NCI-H524 (cell line): ENCODE measurements around the gene TJP3.
"Not testable (repeated sequence)": the region's sequence is repeated elsewhere in the genome, so short reads cannot be mapped to it uniquely, and the experiment has no call there.

ENCODE experiments used
- DNase-seq, 2 experiments: peaks; one replicate each; lab custom pipeline; 2025; lab: John Stamatoyannopoulos, UW

The TJP3 gene, protein sequence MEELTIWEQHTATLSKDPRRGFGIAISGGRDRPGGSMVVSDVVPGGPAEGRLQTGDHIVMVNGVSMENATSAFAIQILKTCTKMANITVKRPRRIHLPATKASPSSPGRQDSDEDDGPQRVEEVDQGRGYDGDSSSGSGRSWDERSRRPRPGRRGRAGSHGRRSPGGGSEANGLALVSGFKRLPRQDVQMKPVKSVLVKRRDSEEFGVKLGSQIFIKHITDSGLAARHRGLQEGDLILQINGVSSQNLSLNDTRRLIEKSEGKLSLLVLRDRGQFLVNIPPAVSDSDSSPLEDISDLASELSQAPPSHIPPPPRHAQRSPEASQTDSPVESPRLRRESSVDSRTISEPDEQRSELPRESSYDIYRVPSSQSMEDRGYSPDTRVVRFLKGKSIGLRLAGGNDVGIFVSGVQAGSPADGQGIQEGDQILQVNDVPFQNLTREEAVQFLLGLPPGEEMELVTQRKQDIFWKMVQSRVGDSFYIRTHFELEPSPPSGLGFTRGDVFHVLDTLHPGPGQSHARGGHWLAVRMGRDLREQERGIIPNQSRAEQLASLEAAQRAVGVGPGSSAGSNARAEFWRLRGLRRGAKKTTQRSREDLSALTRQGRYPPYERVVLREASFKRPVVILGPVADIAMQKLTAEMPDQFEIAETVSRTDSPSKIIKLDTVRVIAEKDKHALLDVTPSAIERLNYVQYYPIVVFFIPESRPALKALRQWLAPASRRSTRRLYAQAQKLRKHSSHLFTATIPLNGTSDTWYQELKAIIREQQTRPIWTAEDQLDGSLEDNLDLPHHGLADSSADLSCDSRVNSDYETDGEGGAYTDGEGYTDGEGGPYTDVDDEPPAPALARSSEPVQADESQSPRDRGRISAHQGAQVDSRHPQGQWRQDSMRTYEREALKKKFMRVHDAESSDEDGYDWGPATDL

DNA sequence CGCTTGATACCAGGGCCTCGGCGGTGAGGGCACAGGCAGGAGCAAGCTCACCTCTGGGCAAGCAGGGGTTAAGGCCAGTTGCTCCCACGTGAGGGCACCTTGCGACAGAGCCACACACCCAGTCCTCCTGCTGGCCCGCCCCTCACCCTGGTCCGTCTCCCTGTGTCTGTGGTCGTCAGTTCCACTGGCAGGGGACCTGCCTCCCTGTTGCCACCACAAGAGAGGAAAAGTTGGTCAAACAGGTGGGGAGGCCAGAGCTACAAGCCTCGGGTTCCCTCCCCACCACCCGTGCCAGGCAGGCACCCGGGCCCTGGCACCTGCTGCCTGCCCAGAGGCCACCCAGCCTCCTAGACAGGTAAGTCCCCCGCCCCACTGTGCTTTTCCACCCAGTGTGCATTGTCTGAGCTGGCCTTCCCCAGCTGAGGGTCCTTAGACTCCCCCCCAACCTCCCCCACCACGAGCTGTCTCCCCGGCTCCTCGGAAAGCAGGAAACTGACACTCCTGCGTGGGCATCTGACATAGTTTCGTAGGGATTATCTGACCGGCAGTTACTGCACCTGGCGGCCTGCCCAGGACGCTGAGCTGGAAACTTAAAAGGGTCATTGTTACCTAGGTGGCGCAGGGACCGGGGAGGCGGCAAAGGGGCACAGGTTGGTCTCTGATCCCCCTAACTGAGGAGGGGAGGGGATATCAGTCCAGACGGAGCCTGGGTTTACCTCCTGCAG is at the start of gene TJP3:
Gene TJP3 (plus strand): TSS at position 178 of the 725 bp plus-strand sequence. CDS start 20,049 bp downstream, outside the sequence.
- DNase-seq: peak in 1 of 2 experiments; percentile 42

DNA sequence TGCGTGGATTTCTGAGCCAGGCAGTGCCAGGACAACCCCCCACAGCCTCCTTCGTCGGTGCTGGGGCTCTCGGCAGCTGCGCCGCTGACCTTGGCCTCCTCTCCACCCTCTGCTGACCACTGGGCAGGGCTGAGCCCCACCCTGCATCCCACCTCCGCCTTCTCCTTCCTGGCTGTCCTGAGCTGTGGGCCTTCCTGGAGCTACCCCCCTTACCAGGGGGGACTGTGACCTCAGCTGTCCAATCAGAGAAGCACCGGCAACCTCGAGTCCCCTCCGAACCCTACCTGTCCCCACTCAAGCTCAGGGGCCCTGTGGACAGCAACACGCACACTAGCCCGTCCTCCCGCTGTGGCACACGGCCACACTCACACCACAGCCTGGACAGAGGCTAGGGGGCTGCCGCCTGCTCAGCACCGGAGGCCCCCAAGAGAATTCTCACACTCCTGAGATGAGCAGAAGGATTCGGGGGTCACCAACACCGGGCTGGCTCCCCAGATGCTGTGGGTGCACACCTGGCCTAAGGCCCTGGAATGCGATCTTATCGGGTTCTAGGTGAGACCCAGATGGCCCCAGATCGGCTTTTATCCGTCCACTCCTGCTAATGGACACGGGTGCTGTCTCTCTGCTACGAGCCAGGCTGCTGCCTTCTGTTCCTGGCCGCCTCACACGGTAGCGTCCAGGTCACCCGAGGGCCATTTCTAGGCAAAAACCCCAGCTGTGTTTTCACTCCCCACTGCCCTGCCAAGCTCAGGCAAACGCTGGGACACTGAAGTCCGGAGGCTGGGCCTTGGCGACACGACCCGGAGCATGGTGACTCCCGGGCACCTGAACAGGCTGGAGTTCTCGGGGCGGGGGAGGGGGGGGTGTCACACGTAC is 49.1 kb upstream of the TJP3 start:
- no peak for DNase-seq

DNA sequence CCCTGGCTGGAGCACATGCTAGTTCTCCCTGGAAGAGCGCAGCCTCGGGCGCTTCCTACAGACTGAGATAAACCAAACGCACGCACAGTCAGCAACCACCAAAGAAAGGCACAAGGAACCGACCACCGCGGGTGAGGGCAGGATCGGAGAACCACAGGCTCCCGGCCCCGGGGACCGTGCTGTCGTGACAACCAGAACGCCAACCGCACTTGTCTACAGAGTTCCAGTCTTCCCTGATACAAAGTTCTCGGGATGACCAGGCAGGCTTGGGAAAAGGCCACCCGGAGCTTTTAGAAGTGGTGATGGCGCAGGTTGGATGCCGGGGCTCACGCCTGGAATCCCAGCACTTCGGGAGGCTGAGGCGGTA is 48.5 kb upstream of the TJP3 start:
- no peak for DNase-seq

DNA sequence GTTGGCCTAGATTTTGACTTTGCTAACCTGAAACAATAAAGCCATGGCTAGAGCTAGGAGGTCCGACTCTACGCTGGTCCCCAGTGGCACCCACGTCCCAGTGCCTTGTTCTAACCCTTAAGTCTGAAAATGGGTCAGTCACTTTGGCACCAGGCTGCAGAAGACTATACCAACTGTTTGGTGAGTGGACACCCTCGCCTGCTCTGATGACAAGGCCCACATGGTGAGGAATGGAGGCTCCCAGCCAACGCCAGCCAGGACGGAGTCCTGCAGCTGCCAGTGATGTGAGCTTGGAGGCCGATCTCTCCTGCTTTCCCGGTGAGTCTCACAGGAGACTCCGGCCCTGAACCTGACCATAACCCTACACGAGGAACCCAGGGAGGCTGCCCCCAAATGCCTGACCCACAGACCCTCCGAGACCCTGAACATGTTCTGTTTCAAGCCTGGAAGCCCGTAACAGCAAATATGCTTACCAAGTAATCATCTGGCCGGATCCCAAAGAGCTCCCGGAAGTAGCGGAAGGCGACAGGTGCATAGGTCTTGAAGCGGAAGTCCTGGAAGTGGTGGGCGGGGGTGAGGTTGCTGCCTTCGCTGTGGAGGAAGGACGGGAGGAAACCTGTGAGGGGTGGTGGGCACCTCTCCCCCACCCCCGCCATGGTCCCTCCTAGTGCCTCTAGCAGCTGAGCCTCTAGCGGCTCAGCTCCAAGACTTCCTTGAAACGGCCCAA is 47.5 kb upstream of the TJP3 start:
- no peak for DNase-seq

DNA sequence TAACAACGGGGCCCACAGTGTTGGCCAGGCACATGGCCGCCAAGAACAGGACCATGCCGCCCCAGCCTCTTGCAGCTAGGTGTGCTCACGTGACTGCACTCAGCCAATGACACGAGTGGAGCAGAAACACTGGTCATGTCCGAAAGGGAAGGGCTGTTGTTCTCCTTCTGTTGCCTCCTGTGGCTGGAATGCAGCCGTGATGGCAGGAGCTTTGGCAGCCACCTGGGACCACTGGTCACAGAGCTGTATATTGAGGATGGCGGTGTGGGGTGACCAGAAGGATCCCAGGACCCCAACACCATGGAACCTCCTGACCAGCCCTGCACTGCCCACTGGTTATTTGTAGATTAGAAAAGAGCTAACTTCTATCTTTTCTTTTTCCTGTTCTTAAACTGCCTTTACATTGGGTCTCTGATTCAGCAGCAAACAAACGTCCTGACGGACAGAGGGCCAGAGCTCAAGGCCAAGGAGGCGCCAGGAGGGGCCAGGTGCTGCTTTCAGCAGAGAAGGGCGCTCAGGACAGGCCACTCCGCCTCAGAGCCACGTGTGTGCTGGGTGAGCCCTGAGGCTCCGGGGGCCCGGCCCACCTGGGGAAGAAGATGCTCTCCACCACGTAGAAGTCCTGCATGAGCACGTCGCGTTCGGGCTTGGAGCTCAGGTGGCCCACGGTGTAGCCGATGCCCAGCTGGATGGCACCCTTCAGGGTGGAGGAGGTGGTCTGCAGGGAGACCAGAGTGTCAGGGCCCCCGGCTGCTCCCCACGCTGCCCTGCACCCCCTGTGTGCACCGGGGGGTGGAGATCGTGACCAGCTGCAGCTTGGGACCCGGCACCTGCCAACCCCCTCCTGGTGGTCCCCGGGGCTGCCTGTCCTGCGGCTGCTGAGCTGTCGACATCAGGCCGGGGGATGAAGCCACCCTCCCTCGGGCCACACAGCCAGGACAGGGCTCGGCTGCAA is 46.6 kb upstream of the TJP3 start:
- DNase-seq: no peak

DNA sequence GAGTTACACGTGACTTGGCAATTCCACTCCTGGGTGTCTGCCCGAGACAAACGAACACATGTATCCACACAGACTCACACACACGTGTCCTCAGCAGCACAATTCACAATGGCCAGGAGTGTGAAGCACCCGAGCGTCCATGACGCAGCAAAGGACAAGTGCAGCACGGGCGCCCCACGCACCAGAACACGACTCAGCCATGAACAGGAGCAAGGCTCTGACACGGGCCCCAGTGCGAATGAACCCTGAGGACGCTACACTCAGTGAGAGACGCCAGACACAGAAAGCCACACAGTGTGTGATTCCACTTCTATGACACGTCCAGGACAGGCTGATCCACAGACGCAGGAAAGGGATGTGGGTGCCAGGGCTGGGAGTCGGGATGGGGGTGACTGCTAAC is 44.3 kb upstream of the TJP3 start:
- DNase-seq: no peak

DNA sequence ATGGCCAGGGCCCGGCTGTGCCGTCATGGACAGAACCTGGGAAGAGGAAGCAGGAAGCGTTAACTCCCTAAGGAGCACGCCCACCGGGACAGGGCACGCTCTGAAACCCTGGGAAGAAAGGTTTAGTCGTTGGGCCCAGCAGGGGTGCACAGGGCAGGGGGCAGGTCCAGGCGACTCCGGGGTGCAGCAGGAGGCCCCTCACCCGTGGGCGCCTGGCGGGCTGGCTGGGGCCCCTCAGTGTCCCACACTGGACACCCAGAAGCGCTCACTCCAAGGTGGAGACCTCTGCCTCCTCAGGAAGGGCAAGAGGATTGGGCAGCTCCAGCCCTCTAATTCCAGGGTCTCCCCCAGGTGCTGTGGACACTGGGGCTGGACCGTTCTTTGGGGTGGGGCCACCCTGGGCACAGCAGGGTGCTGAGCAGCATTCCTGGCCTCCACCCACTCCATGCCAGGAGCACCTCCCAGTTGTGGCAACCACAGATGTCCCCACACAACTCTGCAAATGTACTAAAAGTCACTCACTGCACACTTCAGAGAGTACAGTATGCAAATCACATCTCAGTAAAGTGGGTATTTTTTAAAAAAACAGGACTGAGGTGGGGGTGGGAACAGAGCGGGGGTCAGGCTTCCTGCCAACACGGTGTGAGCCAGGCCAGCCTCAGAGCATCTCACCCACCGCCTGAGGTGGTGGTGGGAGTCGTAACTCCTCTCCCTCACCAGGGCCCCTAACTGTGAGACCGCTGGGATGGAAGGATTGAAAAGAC is 43.1 kb upstream of the TJP3 start:
- DNase-seq: no peak

DNA sequence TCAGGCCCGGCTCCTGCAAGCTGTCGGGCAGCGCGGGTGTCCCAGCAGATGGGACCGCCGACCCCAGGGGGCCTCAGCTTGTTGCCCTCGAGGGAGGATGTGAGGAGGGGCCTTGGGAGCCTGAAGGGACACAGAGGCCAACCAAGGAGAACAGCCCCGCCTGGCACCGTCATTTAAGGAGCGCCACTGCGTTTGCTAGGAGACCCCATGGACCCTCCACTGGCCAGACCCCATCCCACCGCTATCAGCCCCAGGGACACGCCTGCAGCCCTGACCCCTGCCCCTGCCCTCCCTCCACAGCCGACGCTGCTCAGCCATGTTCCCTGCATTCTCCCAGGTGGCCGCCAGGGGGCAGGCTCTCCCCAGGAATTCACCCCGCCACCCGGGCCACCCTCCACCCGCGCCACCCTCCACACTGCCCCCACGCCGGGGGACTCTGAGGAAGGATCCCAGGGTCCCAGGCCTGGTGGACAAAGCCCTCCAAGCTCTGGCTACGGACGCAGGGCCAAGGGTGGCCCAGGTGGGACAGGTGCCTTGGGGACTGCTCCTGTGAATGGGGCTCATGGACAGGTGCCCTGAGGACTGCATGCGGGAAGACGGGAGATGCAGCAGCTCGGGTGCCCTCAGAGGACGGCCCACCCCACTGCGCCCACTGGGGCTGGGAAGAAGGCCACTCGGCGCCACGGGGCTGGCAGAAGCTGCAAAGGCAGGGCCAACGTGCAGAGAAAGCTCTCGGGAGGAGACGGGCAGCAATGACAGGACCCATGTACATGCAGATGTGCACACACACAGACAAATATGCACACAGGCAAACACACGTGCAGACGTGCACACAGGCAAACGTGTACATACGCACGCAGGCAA is 42.3 kb upstream of the TJP3 start:
- peak in 1 of 2 experiments; percentile 23 for DNase-seq

DNA sequence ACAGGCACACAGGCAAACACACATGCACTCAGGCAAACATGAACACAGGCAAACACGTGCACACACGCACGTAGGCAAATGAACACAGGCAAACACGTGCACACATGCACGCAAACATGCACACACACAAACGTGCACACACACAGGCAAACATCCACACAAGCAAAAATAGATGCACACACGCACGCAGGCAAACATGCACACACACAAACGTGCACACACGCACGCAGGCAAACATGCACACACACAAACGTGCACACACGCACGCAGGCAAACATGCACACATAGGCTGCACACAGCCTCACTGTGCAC is 41.7 kb upstream of the TJP3 start:
- DNase-seq: not testable (repeated sequence)

DNA sequence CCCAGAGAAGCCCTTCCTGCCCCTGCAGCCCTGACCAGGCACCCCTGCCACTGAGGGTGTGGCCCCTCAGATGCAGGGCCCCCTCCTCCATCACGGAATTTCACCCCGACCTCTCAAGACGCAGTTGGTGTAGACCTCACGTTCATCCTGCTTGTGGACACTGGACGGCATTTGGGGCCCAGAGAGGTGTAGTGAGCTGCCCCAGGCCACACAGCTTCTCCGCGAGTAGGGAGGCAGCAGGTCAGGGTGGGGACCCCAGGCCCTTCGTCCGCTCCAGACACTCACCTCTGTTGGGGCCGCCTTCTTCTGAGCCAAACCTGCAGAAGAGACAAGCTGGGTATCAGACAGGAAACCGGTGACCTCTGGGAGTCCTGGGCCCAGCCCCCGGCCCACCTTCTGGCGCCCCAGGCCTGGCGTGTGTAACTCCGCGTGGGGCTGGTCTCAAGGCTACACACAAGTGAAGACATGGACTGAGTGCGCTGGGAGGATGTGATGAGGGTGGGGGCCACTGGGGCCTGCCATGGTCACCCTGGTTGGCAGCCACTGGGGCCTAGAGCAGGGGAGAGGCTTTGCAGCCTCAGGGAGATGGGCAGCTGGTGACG is 41.0 kb upstream of the TJP3 start:
- DNase-seq: no peak

DNA sequence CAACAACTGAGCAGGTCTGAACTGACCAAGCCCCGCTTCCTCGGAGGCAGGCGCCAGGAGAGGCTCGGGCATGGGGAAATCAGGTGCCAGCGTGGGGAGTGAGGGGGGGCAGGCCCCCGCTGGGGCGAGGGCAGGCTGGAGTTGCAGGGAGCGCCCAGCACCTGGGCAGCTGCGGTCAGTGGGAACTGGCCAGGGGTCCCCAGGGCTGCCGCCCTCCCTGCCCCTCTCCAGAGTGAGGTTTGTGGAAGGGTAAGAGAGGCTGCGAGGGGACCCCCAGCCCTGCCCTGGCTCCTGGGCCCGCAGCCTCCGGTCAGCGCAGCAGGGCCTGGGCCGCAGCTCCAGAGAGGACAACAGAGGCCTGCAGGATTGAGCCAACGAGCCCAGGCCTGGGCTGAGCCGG is 40.4 kb upstream of the TJP3 start:
- no peak for DNase-seq

DNA sequence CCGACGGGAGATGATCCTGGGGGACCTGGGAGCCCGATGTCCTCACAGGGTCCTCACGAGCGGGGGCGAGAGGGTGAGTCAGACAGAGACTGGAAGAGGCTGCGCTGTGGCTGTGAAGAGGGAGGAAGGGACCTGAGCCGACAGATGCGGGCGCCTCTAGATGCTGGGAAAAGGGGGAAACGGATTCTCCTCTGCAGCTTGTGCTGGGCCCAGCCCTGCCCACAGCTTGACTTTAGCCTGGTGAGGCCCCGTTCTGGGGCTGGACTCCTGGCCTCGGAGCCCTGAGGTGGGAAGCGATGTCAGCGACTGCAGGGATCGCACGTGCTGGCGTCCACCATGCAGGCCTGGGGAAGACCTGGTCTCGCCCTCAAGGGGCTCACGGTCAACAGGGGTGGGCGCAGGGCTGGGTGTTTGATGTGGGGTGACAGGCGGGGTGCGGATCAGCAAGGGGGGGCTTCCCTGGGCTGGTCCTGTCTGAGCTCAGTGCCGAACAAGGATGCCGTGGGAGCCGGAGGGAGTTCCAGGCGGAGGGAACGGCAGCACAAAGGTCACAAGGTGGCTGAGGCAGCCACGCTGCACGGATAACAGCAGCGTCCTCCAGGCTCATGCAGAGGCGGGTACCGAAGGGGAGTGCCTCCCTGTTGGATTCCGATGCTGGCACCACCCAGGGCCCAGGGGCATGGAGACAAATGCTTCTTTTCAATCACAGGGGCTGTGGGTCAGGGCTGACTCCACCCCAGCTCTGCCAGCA is 39.7 kb upstream of the TJP3 start:
- peak; percentile 58 to 75 for DNase-seq

DNA sequence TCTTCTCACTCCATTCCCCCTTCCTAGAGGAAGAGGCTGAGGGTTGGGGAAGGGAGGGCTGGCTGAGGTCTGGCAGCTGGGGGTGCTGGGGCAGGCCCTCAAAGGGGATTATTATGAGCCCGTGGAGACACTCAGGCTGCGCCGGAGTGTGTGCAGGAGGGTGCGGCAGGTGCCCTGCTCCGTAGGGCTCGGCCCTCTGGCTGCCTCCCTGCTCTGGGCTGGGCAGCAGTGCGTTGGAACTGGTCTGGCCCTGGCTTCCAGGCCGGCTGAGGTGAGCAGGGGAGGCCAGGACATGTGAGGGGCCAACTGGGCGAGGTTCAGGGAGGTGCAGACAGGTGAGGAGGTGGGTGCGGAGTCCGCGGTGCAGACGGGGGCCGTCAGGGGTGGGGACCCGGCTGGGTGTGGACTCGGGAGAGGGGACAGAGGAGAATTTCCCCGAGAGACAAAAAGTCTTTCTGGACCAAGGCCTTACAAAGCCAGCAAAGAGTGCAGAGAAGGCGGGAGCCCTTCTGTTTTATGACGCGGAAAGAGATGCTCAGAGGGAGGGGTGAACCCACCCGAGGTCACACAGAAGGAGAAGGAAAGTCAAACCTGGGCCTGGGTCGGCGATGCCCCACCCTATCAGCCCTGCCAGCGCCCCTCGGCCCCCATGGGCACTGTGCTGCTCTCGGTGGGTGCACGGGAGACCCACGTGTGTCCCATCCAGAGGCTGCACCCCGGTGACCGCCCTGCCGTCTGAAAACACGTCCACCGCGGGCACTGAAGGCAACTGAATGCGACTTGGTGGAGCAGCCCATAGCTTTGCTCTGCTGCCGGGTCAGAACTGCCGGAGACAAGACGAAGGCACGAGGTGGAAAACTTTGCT is 38.9 kb upstream of the TJP3 start:
- DNase-seq: peak; percentile 88 to 96

DNA sequence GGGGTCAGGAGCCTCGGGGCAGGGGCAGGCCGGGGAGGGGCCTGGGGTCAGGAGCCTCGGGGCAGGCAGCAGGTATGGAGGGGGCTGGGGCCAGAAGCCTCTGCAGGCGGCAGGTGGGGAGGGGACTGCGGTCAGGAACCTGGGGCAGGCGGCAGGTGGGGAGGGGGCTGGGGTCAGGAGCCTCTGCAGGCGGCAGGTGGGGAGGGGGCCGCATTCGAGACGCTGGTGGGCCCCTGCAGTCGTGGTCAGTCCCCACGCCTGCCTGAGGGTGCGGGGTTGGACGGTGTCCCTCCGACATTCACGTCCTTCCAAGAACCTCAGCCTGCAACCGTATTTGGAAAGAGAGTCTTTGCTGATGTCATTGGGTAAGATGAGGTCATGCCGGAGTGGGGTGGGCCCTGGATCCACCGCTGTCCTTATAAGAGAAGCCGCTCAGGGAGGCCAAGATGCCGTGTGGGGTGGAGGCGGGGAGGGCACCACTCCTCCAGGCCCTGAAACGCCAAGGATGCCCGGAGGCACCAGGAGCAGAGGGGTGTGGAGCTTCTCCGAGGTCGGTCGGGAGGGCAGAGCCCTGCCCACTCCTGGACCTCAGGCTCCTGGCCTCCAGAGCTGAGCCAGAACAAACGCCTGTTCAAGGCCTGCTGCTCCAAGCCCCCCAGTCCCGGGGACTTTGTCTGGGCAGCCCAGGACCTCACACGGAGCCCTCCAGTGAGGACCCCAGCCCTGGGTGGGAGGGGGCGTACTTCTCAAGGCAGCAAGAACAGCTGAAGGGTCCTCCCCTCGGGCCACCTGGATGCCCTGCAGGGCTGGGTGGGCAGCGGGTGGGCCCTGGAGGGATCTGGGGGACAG is 38.0 kb upstream of the TJP3 start:
- DNase-seq: peak in 1 of 2 experiments; percentile 46
